22Rv1 (cell line): ENCODE measurements around the gene FLAD1.

ENCODE experiments used
- CTCF ChIP-seq: fragments of 450-650 bp; IDR thresholded peaks from 2 replicates; pipeline ENCODE4 v1.5.1; 2017; ENCODE audit warnings: mild to moderate bottlenecking
- ZFX ChIP-seq: fragments of 450-650 bp; IDR thresholded peaks from 2 replicates; pipeline ENCODE4 v1.6.1; 2017; ENCODE audit warnings: antibody characterized with exemption, borderline replicate concordance

GRCh38 chr1:155038602-155039307 lies 55.6 kb downstream of the FLAD1 start:
- TF ChIP-seq CTCF (no peak), ZFX (no peak)
